BE2C (cell line): Measurements from ENCODE around the gene OXT.

ENCODE experiments used
- DNase-seq: peaks from one replicate; pipeline ENCODE4 v3.0.0-alpha.2; 2020
- H3K27me3 ChIP-seq: fragments of 250-450 bp; sonication (Bioruptor Pico); 2 replicates; pipeline ENCODE4 v1.5.1; 2020; ENCODE audit warnings: mild to moderate bottlenecking
- H3K36me3 ChIP-seq: fragments of 250-450 bp; sonication (Bioruptor Pico); 2 replicates; pipeline ENCODE4 v1.5.1; 2020; ENCODE audit warnings: mild to moderate bottlenecking
- H3K4me1 ChIP-seq: fragments of 250-450 bp; sonication (Bioruptor Pico); 2 replicates; pipeline ENCODE4 v1.5.1; 2020
- H3K4me3 ChIP-seq: 2 replicates; pipeline ENCODE4 v1.5.1; 2011; ENCODE audit warnings: low read depth, low read length
- H3K9me3 ChIP-seq: fragments of 250-450 bp; sonication (Bioruptor Pico); 2 replicates; pipeline ENCODE4 v1.5.1; 2020
- CTCF ChIP-seq: IDR thresholded peaks from 2 replicates; pipeline ENCODE4 v1.5.1; 2012; ENCODE audit warnings: mild to moderate bottlenecking, low read depth, low read length

OXT gene

GRCh38 chr20:3106658-3107463 is 35.4 kb downstream of the OXT start:
- Histone ChIP-seq H3K4me3 (no peak overlapping the region), H3K9me3 (no peaks in the 10 kb centered on the region; the same call in 1 of the 2 replicates), H3K36me3 (no peaks in the 10 kb centered on the region), H3K27me3 (no peaks in the 10 kb centered on the region), H3K4me1 (peaks cover 3% of the 10 kb centered on the region; the same call in 1 of the 2 replicates)
- no peak for DNase-seq
- TF ChIP-seq CTCF: no peak

- no peak for TF ChIP-seq CTCF
- no peak for DNase-seq
- Histone ChIP-seq H3K9me3 (no peaks in the 10 kb centered on the region; the same call in 1 of the 2 replicates), H3K4me3 (no peak overlapping the region), H3K4me1 (peaks cover 2% of the 10 kb centered on the region; the same call in 1 of the 2 replicates), H3K27me3 (no peaks in the 10 kb centered on the region), H3K36me3 (no peaks in the 10 kb centered on the region)
Observed at GRCh38 chr20:3107464-3108025, 36.1 kb downstream of the OXT start.

GRCh38 chr20:3109350-3110302 is 38.2 kb downstream of the OXT start:
- H3K9me3 ChIP-seq: no peaks in the 10 kb centered on the region; the same call in 1 of the 2 replicates
- H3K36me3 ChIP-seq: no peaks in the 10 kb centered on the region
- no peaks in the 10 kb centered on the region for H3K4me1 ChIP-seq
- no peaks in the 10 kb centered on the region for H3K27me3 ChIP-seq
- H3K4me3 ChIP-seq: no peak overlapping the region
- no peak for TF ChIP-seq CTCF
- no peak for DNase-seq

- Histone ChIP-seq H3K4me3 (no peak overlapping the region), H3K4me1 (peaks cover 4% of the 10 kb centered on the region), H3K27me3 (no peaks in the 10 kb centered on the region), H3K36me3 (no peaks in the 10 kb centered on the region), H3K9me3 (no peaks in the 10 kb centered on the region)
- TF ChIP-seq CTCF: no peak
- no peak for DNase-seq
Observed at GRCh38 chr20:3111507-3111906, 40.1 kb downstream of the OXT start.

- Histone ChIP-seq H3K4me3 (no peak overlapping the region), H3K4me1 (peaks cover 4% of the 10 kb centered on the region), H3K27me3 (no peaks in the 10 kb centered on the region), H3K36me3 (no peaks in the 10 kb centered on the region), H3K9me3 (no peaks in the 10 kb centered on the region)
- no peak for TF ChIP-seq CTCF
- no peak for DNase-seq
Observed at GRCh38 chr20:3111995-3112394, 40.6 kb downstream of the OXT start.
